Mesodermal cell (in vitro differentiated cells): ENCODE data around the gene ATE1.

Experiments
- H3K27ac ChIP-seq: 2 replicates; pipeline ENCODE4 v1.7.0; 2013; ENCODE audit warnings: mild to moderate bottlenecking, low read depth, low read length, moderate library complexity; ENCODE audit not compliant: severe bottlenecking
- H3K36me3 ChIP-seq: 2 replicates; pipeline ENCODE4 v1.7.1; 2013; ENCODE audit warnings: mild to moderate bottlenecking, low read length, moderate library complexity; ENCODE audit not compliant: control insufficient read depth, insufficient read depth
- H3K4me1 ChIP-seq: one replicate; pipeline ENCODE4 v1.7.1; 2013; ENCODE audit warnings: mild to moderate bottlenecking, low read length; ENCODE audit not compliant: insufficient read depth, control insufficient read depth, poor library complexity, severe bottlenecking
- H3K4me3 ChIP-seq: 2 replicates; pipeline ENCODE4 v1.7.0; 2013; ENCODE audit warnings: low read length, control low read depth, mild to moderate bottlenecking; ENCODE audit not compliant: insufficient read depth, poor library complexity, severe bottlenecking; ENCODE audit errors: extremely low read depth
- H3K9me3 ChIP-seq: 2 replicates; pipeline ENCODE4 v1.7.1; 2013; ENCODE audit warnings: mild to moderate bottlenecking, low read length, moderate library complexity; ENCODE audit not compliant: control insufficient read depth
- WGBS, 2 experiments: methylation state at CpG; one replicate each; pipeline ENCODE4 v1.1.5; 2013; ENCODE audit warnings: missing lambda C conversion rate in 2 of 2; ENCODE audit not compliant: insufficient coverage in 2 of 2; 5-methylcytosine and 5-hydroxymethylcytosine counted together

Gene ATE1

DNA sequence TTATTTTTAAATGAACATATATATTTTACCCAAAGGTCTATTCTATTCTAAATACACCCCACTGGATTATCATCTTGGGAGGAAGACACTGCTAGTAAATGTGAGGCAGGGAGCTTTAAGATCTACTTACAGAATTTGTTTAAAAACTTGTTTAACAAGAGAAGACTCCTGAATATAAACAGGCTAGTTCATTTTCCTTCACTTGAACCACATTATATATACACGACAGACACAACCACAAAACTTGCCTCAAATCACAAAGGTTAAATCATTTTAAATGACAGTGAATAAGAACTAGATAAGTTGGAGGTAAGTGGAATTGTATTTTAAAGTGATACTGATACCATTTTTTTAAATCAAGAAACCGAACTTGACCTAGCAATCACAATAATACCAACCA lies 109.2 kb downstream of the ATE1 start:
- no peak overlapping the region for H3K27ac ChIP-seq
- no CpG with 5 or more reads among the region's 2 CpGs for whole genome bisulfite sequencing, 2 experiments
- no peak overlapping the region for H3K4me3 ChIP-seq
- no peaks in the 10 kb centered on the region for H3K9me3 ChIP-seq
- no peaks in the 10 kb centered on the region for H3K4me1 ChIP-seq
- peaks cover 5% of the 10 kb centered on the region for H3K36me3 ChIP-seq

DNA sequence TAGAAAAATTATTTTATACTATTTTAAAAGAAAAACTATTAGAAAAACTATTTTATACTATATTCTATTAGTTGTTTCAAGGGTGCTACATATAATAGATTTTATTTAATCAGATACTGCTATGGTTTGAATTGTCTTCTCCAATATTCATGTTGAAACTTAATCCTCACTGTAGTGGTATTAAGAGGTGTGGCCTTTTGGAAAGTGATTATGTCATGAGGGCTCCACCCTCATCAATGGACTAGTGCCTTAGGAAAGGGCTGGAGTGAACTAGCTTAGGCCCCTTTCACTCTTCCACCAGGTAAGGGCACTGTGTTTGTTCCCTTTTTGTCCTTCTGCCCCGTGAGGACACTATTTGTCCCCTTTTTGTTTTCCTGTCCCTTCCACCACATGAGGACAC lies 111.6 kb downstream of the ATE1 start:
- WGBS, 2 experiments, result no CpG with 5 or more reads among the region's 1 CpG
- no peaks in the 10 kb centered on the region for H3K9me3 ChIP-seq
- no peak overlapping the region for H3K27ac ChIP-seq
- H3K36me3 ChIP-seq, result peaks cover 5% of the 10 kb centered on the region
- H3K4me1 ChIP-seq, result no peaks in the 10 kb centered on the region
- no peak overlapping the region for H3K4me3 ChIP-seq

DNA sequence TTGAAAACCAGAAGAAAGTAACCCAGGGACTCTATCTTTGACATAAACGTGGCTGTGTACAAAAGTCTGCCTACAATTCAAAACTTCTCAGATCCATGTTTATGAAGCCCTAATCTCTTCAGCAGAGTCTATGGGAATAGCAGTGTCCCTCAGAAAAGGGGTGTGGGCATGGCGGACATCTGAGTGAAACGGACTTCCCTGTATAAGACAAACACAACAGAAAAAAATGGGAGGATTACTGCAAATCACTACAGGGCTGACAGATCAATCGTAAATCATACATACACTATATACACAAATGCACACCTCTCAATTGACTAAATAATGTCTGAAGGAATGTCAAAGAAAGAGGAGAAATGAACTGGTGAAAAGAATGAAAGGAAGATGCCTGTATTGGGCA lies 114.0 kb downstream of the ATE1 start:
- no peak overlapping the region for H3K27ac ChIP-seq
- 80% methylated on average over 2 of the region's 4 CpGs; no CpG with 5 or more reads in 1 of the 2 experiments for WGBS, 2 experiments

DNA sequence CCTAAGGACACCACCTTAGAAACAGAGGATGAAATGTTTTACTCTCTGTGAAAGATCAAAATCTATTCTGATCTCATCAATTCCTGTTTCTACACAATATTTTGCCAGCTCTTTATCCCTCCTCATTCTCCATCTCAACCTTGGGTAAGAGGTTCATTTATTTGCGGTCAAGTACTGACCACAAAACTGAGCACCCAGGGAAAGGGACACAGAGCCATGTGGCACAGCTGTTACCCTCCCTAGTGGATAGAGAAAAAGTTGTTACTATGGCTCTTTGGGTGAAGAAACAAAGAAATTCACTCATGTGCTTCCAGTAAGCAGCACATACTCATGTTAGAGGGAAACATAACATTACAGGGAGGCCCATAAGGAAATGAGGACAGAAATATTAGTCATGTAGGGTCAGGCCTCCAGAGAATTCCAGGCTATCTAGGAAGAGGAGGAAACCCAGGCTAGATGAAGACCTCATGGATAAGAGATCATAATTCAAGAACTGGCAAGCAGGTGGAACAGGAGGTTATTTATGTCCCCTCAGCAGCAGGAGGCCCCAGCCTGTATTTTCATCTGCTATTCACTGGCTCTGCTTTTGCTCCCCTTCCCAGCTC lies 114.5 kb downstream of the ATE1 start:
- H3K9me3 ChIP-seq, result no peaks in the 10 kb centered on the region
- 100% methylated on average over 1 of the region's 1 CpG; no CpG with 5 or more reads in 1 of the 2 experiments for WGBS, 2 experiments
- no peaks in the 10 kb centered on the region for H3K4me1 ChIP-seq
- H3K27ac ChIP-seq, result no peak overlapping the region
- peaks cover 5% of the 10 kb centered on the region for H3K36me3 ChIP-seq
- no peak overlapping the region for H3K4me3 ChIP-seq

More for the DNA sequence above, 114.0 kb downstream of the ATE1 start:
- Histone ChIP-seq H3K9me3 (no peaks in the 10 kb centered on the region), H3K4me1 (no peaks in the 10 kb centered on the region), H3K4me3 (no peak overlapping the region), H3K36me3 (peaks cover 5% of the 10 kb centered on the region)

DNA sequence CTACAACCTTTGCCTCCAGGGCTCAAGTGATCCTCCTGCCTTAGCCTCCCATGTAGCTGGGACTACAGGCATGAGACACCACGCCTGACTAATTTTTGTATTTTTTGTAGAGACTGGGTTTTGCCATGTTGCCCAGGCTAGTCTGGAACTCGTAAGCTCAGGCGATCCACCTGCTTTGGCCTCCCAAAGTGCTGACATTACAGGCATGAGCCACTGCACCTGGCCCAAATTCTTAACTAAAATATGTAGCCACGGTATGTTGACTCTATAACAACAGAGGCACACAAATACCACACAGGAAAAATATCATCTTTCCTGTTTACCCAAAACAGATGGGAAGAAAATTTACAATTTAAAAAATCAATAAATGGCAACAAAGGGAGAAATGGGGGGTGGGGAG lies 115.8 kb downstream of the ATE1 start:
- no peak overlapping the region for H3K4me3 ChIP-seq
- no peaks in the 10 kb centered on the region for H3K9me3 ChIP-seq
- WGBS, 2 experiments, result 68 to 95% methylated on average over 3 to 4 of the region's 4 CpGs
- H3K36me3 ChIP-seq, result peaks cover 5% of the 10 kb centered on the region
- H3K4me1 ChIP-seq, result no peaks in the 10 kb centered on the region
- no peak overlapping the region for H3K27ac ChIP-seq

DNA sequence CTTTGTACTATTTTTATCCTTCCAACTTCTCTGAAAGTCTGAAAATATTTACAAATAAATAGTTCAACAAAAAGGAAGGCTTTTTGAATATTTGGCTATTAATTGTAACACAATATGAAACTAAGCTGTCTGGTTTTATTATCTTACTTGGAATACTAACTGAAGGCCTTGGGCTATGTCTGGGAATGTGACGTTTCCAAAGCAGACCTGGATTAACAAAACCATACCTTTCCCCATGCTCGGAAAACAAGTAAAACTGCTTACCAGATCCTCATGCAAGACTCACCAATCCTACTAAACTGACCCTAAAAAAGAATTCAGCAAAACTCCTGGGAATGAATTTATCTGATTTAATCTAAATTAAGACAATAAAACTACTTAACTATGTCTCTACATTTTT lies 116.4 kb downstream of the ATE1 start:
- peaks cover 5% of the 10 kb centered on the region for H3K36me3 ChIP-seq
- H3K9me3 ChIP-seq, result no peaks in the 10 kb centered on the region
- H3K4me3 ChIP-seq, result no peak overlapping the region
- 88% methylated on average over 2 of the region's 2 CpGs; no CpG with 5 or more reads in 1 of the 2 experiments for WGBS, 2 experiments
- no peaks in the 10 kb centered on the region for H3K4me1 ChIP-seq
- no peak overlapping the region for H3K27ac ChIP-seq

DNA sequence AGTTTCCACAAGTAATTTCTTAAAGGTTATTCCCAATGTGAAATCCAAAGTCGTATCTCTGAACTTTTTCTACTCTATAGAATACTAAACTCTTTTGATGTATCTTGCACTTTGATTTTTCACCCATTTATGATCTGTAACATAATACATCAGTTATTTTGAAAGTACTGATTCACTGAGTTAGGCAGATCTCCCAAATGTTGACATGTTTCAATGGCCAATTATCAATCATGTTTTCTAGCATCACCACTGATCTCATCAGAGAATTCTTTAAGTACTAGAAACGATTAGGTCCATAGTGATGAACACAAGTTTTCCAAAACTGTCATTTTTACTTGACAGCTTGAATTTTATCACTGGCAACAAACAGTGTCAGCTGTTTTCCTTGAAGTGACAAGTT lies 119.0 kb downstream of the ATE1 start:
- Histone ChIP-seq H3K9me3 (no peaks in the 10 kb centered on the region), H3K36me3 (no peaks in the 10 kb centered on the region), H3K4me3 (no peak overlapping the region), H3K4me1 (no peaks in the 10 kb centered on the region), H3K27ac (no peak overlapping the region)
- 96 to 100% methylated on average over 1 to 2 of the region's 2 CpGs for WGBS, 2 experiments

DNA sequence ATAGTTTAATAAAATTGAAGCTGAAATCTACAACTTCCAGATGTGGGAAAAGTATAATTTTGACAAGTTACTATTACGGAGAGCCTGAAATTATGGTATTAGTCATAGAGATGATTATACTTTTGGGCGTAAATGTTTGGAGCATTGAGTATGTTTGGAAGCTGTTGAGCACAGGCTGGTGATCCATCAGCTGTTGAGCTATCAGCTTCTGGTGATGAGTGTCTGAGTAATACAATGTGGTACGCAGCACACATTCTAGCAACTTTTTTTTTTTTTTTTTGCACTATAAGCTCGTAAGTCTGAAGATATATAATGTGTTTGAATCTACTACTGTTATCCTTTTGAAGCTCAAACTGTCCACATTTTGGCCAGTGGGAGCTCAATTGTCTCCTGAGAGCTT lies 123.4 kb downstream of the ATE1 start:
- 80 to 100% methylated on average over 1 of the region's 4 CpGs for WGBS, 2 experiments
- Histone ChIP-seq H3K4me1 (no peaks in the 10 kb centered on the region), H3K27ac (no peak overlapping the region), H3K4me3 (no peak overlapping the region), H3K36me3 (no peaks in the 10 kb centered on the region), H3K9me3 (no peaks in the 10 kb centered on the region)

DNA sequence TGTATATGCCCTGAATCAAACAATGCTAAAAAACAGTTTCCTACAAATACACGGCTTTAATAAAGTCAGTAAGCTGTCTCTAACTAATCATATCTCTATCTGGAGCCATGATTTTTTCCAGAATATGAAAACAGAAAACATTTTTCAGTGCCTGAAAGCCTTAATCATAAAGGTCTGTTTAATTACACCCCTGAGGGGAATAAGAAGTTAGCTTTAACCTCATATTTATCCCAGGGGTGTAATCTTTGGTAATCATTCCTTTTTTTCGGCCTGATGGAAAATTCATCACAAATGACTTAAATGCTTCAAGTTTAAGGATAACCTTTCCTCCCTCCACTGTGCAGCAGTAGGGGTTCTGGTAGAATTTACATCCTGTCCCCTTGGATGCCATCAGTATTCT lies 124.2 kb downstream of the ATE1 start:
- no peaks in the 10 kb centered on the region for H3K36me3 ChIP-seq
- no peak overlapping the region for H3K4me3 ChIP-seq
- H3K9me3 ChIP-seq, result no peaks in the 10 kb centered on the region
- H3K4me1 ChIP-seq, result no peaks in the 10 kb centered on the region
- no peak overlapping the region for H3K27ac ChIP-seq
- WGBS, 2 experiments, result 86% methylated on average over 1 of the region's 2 CpGs; no CpG with 5 or more reads in 1 of the 2 experiments

DNA sequence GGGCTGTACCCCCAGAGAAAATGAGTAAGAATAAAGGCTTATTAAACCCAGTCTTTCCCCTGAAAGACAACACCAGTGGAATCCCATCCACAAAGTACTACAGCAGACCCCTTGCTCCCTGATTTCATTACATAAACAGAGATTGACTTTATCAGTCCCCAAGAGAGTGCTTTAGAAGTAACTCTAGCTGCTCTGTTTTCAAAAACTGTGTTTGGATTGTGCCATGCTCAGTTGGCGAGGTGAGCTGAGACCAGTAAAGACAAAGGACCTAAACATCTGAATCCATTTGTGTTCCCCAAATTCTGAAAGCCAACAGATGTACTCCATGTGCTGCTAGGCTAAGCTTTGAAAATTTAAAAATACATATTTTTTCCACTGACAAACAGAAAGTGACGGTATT lies 127.0 kb downstream of the ATE1 start:
- H3K27ac ChIP-seq, result no peak overlapping the region
- WGBS, 2 experiments, result 73 to 100% methylated on average over 1 of the region's 2 CpGs

DNA sequence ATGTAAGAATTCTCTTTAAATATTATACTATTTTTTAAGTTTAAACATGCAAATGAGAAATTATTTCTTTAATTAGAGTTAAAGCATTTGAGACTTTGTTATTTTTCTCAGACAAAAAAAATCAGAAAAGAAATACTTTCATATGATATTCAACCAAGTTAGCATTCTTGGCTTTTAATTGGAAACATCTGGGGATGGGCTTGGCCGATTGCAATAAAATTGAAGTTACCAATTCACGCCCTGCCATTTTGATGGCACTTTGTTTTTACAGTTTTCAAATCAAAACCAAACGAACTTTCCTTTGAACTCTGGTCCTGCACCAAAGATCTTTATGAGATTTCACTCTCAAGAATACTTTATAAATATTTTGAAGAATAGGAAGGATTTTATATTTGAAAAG lies 127.7 kb downstream of the ATE1 start:
- 100% methylated on average over 1 to 2 of the region's 3 CpGs for WGBS, 2 experiments
- Histone ChIP-seq H3K4me1 (no peaks in the 10 kb centered on the region), H3K27ac (no peak overlapping the region), H3K9me3 (no peaks in the 10 kb centered on the region), H3K36me3 (no peaks in the 10 kb centered on the region), H3K4me3 (no peak overlapping the region)

More for the DNA sequence above, 127.0 kb downstream of the ATE1 start:
- no peaks in the 10 kb centered on the region for H3K9me3 ChIP-seq
- H3K4me1 ChIP-seq, result no peaks in the 10 kb centered on the region
- no peaks in the 10 kb centered on the region for H3K36me3 ChIP-seq
- H3K4me3 ChIP-seq, result no peak overlapping the region
